H1 (cell line): ENCODE results near the gene ECT2L. TPM values are rescaled to one million over a fixed set of nuclear protein-coding genes. Genes with fewer than 3 reads are reported as not detected.

Experiments used
- CTCF ChIA-PET: fragments of 300-600 bp; sonication (Branson Sonifier 250); formaldehyde crosslinking; loops from one replicate; lab custom pipeline; 2021; ENCODE audit not compliant: partially characterized antibody; lab: Charles Lee
- POLR2A ChIA-PET: fragments of 300-600 bp; sonication (Branson Sonifier 250); formaldehyde crosslinking; loops from one replicate; lab custom pipeline; 2021; ENCODE audit warnings: inconsistent platforms; ENCODE audit not compliant: partially characterized antibody; lab: Charles Lee
- DNase-seq, 2 experiments: peaks; one replicate each; pipeline versions ENCODE4 v3.0.0 to v3.0.0-alpha.2; 2010 to 2022; ENCODE audit warnings: low spot score in 2 of 2, low read depth in 1 of 2, mixed read lengths in 1 of 2
- FAIRE-seq: peaks from 2 replicates; lab custom pipeline; 2011; peaks lifted over from hg19 to GRCh38; lab: Jason Lieb, UNC
- H2AFZ ChIP-seq: 2 replicates; pipeline ENCODE4 v1.8.1; 2012; ENCODE audit warnings: low read length, inconsistent platforms
- H2AK5ac ChIP-seq: 2 replicates; pipeline ENCODE4 v1.6.1; 2013; ENCODE audit warnings: low read depth, low read length
- H2BK120ac ChIP-seq: replicated peaks from 2 replicates; pipeline ENCODE3; 2013; ENCODE audit warnings: low read depth, low read length, inconsistent platforms
- H2BK12ac ChIP-seq: 2 replicates; pipeline ENCODE4 v1.6.1; 2013; ENCODE audit warnings: low read depth, low read length
- H2BK15ac ChIP-seq: 2 replicates; pipeline ENCODE4 v1.6.1; 2013; ENCODE audit warnings: low read length
- H2BK20ac ChIP-seq: 2 replicates; pipeline ENCODE4 v1.6.1; 2013; ENCODE audit warnings: low read length
- H2BK5ac ChIP-seq: 2 replicates; pipeline ENCODE4 v1.6.1; 2013; ENCODE audit warnings: low read depth, low read length
- H3K14ac ChIP-seq: 2 replicates; pipeline ENCODE4 v1.6.1; 2013; ENCODE audit warnings: inconsistent platforms; ENCODE audit not compliant: insufficient read length
- H3K18ac ChIP-seq: 2 replicates; pipeline ENCODE4 v1.6.1; 2013; ENCODE audit warnings: low read length; ENCODE audit errors: extremely low read depth
- H3K23ac ChIP-seq: 2 replicates; pipeline ENCODE4 v1.6.1; 2013; ENCODE audit warnings: inconsistent platforms; ENCODE audit not compliant: insufficient read length
- H3K23me2 ChIP-seq: 2 replicates; pipeline ENCODE4 v1.6.1; 2013; ENCODE audit warnings: low read depth, low read length
- H3K27ac ChIP-seq: 2 replicates; pipeline ENCODE4 v1.6.1; 2011; ENCODE audit warnings: low read depth, low read length, inconsistent platforms
- H3K27me3 ChIP-seq, 4 experiments: replicated peaks in 1 of 4; 1 replicate in 1 of 4; 2 replicates in 3 of 4; pipeline versions ENCODE4 v1.6.1 to v1.8.1; 2011 to 2013; ENCODE audit warnings: low read length in 3 of 4, mild to moderate bottlenecking in 3 of 4, inconsistent platforms in 2 of 4, mixed read lengths in 2 of 4, moderate library complexity in 1 of 4; ENCODE audit not compliant: control insufficient read depth in 3 of 4, insufficient read depth in 3 of 4; ENCODE audit errors: extremely low read depth in 1 of 4
- H3K36me3 ChIP-seq, 4 experiments: 2 replicates each; pipeline versions ENCODE4 v1.6.1 to v1.8.1; 2011 to 2013; ENCODE audit warnings: mild to moderate bottlenecking in 4 of 4, low read length in 3 of 4, moderate library complexity in 2 of 4, control low read depth in 1 of 4, inconsistent platforms in 1 of 4; ENCODE audit not compliant: insufficient read depth in 4 of 4, control insufficient read depth in 2 of 4
- H3K4ac ChIP-seq: replicated peaks from 2 replicates; pipeline ENCODE3; 2013; ENCODE audit warnings: low read length, low read depth, mixed read lengths, inconsistent platforms; ENCODE audit not compliant: insufficient read length
- H3K4me1 ChIP-seq, 4 experiments: replicated peaks in 1 of 4; 1 replicate in 1 of 4; 2 replicates in 3 of 4; pipeline versions ENCODE4 v1.6.1 to v1.8.1; 2011 to 2013; ENCODE audit warnings: low read length in 3 of 4, inconsistent platforms in 2 of 4, mixed read lengths in 1 of 4; ENCODE audit not compliant: insufficient read depth in 4 of 4, control insufficient read depth in 3 of 4
- H3K4me2 ChIP-seq, 2 experiments: 2 replicates each; pipeline versions ENCODE4 v1.6.1 to v1.8.1; 2011 to 2013; ENCODE audit warnings: low read depth in 2 of 2, low read length in 2 of 2, control low read depth in 1 of 2, inconsistent platforms in 1 of 2, mild to moderate bottlenecking in 1 of 2; ENCODE audit not compliant: insufficient read depth in 1 of 2
- H3K4me3 ChIP-seq, 4 experiments: fragments of 200-600, 300-600 bp in 1 of 4; sonication (generic), shearing (Covaris generic), sonication (Bioruptor Twin) in 1 of 4; 2 replicates each; pipeline versions ENCODE4 v1.5.1 to v1.8.1; 2011 to 2016; ENCODE audit warnings: low read length in 4 of 4, low read depth in 3 of 4, control low read depth in 2 of 4, inconsistent platforms in 2 of 4, mild to moderate bottlenecking in 2 of 4, mixed read lengths in 1 of 4, moderate library complexity in 1 of 4; ENCODE audit not compliant: insufficient read depth in 2 of 4; ENCODE audit errors: extremely low read depth in 1 of 4
- H3K56ac ChIP-seq: replicated peaks from 2 replicates; pipeline ENCODE3; 2013; ENCODE audit warnings: low read depth, mild to moderate bottlenecking, mixed read lengths, low read length, inconsistent platforms; ENCODE audit not compliant: insufficient read length
- H3K79me1 ChIP-seq: 2 replicates; pipeline ENCODE4 v1.6.1; 2013; ENCODE audit warnings: low read depth, low read length, control low read depth
- H3K79me2 ChIP-seq, 2 experiments: 2 replicates each; pipeline versions ENCODE4 v1.6.1 to v1.8.1; 2012 to 2013; ENCODE audit warnings: low read length in 2 of 2, mild to moderate bottlenecking in 2 of 2, inconsistent platforms in 1 of 2; ENCODE audit not compliant: insufficient read depth in 2 of 2, control insufficient read depth in 1 of 2
- H3K9ac ChIP-seq, 4 experiments: replicated peaks in 1 of 4; 1 replicate in 1 of 4; 2 replicates in 3 of 4; pipeline versions ENCODE4 v1.6.1 to v1.8.1; 2011 to 2013; ENCODE audit warnings: low read depth in 3 of 4, low read length in 3 of 4, control low read depth in 2 of 4, mild to moderate bottlenecking in 2 of 4, moderate library complexity in 2 of 4, inconsistent platforms in 1 of 4; ENCODE audit errors: extremely low read depth in 1 of 4
- H3K9me3 ChIP-seq, 2 experiments: 2 replicates each; pipeline versions ENCODE4 v1.6.1 to v1.8.1; 2012 to 2013; ENCODE audit warnings: mild to moderate bottlenecking in 2 of 2, moderate library complexity in 2 of 2, control low read depth in 1 of 2, inconsistent platforms in 1 of 2, low read depth in 1 of 2, low read length in 1 of 2, mixed read lengths in 1 of 2; ENCODE audit not compliant: insufficient read depth in 2 of 2
- H4K20me1 ChIP-seq, 2 experiments: replicated peaks in 1 of 2; 2 replicates each; pipeline versions ENCODE3 to v1.8.1; 2011 to 2013; ENCODE audit warnings: inconsistent platforms in 2 of 2, low read length in 2 of 2, mild to moderate bottlenecking in 1 of 2; ENCODE audit not compliant: insufficient read depth in 2 of 2, control insufficient read depth in 1 of 2
- H4K5ac ChIP-seq: 2 replicates; pipeline ENCODE4 v1.6.1; 2013; ENCODE audit warnings: low read length, low read depth, mixed read lengths, inconsistent platforms; ENCODE audit not compliant: insufficient read length
- H4K8ac ChIP-seq: 2 replicates; pipeline ENCODE4 v1.8.0; 2013; ENCODE audit warnings: mild to moderate bottlenecking, moderate library complexity, low read length, inconsistent platforms; ENCODE audit not compliant: insufficient read depth; ENCODE audit errors: extremely low read depth
- H4K91ac ChIP-seq: replicated peaks from 2 replicates; pipeline ENCODE3; 2013; ENCODE audit warnings: low read length, mixed read lengths, inconsistent platforms; ENCODE audit not compliant: insufficient read length
- RAD21 ChIP-seq, 2 experiments: IDR thresholded peaks in 1 of 2; conservative IDR thresholded peaks in 1 of 2; 2 replicates each; pipeline ENCODE4 v1.6.1; 2011; ENCODE audit warnings: low read depth in 2 of 2, low read length in 2 of 2, improper control_type of control experiment in 1 of 2, inconsistent platforms in 1 of 2, mild to moderate bottlenecking in 1 of 2, moderate library complexity in 1 of 2
- SP2 ChIP-seq: IDR thresholded peaks from 2 replicates; pipeline ENCODE4 v1.6.1; 2012; ENCODE audit warnings: mild to moderate bottlenecking, low read length, inconsistent platforms
- WGBS, 2 experiments: shearing (Covaris generic) in 1 of 2; methylation state at CpG; one replicate each; pipeline versions ENCODE4 v1.1.6 to v1.1.7; 2013 to 2015; ENCODE audit warnings: low lambda C conversion rate in 2 of 2, mixed read lengths in 2 of 2, inconsistent platforms in 1 of 2, low coverage in 1 of 2, missing lambda C conversion rate in 1 of 2; ENCODE audit not compliant: insufficient replicate concordance in 2 of 2, insufficient coverage in 1 of 2, insufficient read length in 1 of 2; ENCODE audit errors: extremely low coverage in 1 of 2, missing lambda C conversion rate in 1 of 2; 5-methylcytosine and 5-hydroxymethylcytosine counted together
- polyA plus RNA-seq, 7 experiments: library from polyadenylated mRNA; depleted of rRNA in 3 of 7; stranded (reverse) in 5 of 7; unstranded in 2 of 7; fragments of >200 nt in 5 of 7; fragments of 200-250 nt in 2 of 7; gene quantifications; 1 replicate in 5 of 7; 2 replicates in 1 of 7; 4 replicates in 1 of 7; pipeline versions ENCODE4 v1.2.1 to v1.2.3, GENCODE V29; 2011 to 2013; ENCODE audit warnings: missing spikeins in 2 of 7, mixed read lengths in 2 of 7
- total RNA-seq: library from RNA; stranded (reverse); fragmentation: NEBNext Ultra II Directional; extraction: Animal tissue kit (Norgen Biotek cat#: 25700); gene quantifications from 2 replicates; pipeline ENCODE4 v1.2.1, GENCODE V29; 2021
- TF ChIP-seq, protein P1 (sequence below), 3 experiments: IDR thresholded peaks; 1 replicate in 2 of 3; 2 replicates in 1 of 3; pipeline versions ENCODE4 v1.5.1 to v1.6.1; 2011; ENCODE audit warnings: low read length in 3 of 3, mild to moderate bottlenecking in 3 of 3, inconsistent platforms in 2 of 3, low read depth in 1 of 3, moderate library complexity in 1 of 3; ENCODE audit not compliant: insufficient read depth in 1 of 3; ENCODE audit errors: control extremely low read depth in 1 of 3

Gene ECT2L
- total and polyA plus RNA-seq, 2 of the 8 experiments (the other 6 are each of a cell fraction or from before 2014, with no cell fraction given): not detected

DNA sequence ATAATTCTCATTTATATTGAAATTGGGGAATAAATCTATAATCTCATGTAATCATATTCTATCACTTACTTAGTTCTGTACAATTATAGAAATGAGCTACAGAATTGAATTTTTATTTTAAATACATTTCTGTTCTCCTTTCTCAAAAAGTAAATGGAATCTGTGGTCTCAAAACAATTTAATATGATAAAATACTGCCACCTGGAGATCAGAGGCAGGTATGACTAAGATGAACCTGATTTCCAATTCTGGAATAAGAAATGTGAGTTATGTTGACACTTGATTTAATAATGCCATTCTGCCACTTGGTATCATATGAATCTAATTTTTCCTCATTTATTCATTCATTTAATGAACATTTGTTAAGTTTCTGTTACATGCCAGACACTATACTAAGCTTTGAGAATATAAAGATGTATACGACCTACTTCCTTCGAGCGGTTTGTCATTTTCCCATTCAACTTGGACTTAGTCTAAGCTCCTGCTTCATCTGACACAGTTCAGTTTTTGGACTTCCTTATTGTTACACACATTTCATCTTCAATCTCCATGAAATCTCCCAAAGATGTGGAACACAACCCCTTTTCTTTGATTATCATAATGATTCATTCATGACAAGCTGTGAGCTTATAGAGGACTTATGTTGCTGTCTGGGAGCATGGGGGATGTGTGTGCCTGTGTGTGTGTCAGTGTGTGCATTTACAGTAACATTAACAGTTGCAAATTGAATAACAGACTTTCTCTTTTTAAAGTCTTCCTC is 29.8 kb upstream of the ECT2L start:
- no peaks in the 10 kb centered on the region for H3K9me3 ChIP-seq
- no peaks in the 10 kb centered on the region for H3K79me2 ChIP-seq
- H3K23ac ChIP-seq: no peak overlapping the region
- H2BK15ac ChIP-seq: no peak overlapping the region
- peak overlapping the region; percentile 85 for H3K4ac ChIP-seq
- H2BK12ac ChIP-seq: no peak overlapping the region
- H4K91ac ChIP-seq: no peak overlapping the region
- H3K14ac ChIP-seq: no peak overlapping the region
- H4K5ac ChIP-seq: no peak overlapping the region
- TF ChIP-seq, protein P1, sequence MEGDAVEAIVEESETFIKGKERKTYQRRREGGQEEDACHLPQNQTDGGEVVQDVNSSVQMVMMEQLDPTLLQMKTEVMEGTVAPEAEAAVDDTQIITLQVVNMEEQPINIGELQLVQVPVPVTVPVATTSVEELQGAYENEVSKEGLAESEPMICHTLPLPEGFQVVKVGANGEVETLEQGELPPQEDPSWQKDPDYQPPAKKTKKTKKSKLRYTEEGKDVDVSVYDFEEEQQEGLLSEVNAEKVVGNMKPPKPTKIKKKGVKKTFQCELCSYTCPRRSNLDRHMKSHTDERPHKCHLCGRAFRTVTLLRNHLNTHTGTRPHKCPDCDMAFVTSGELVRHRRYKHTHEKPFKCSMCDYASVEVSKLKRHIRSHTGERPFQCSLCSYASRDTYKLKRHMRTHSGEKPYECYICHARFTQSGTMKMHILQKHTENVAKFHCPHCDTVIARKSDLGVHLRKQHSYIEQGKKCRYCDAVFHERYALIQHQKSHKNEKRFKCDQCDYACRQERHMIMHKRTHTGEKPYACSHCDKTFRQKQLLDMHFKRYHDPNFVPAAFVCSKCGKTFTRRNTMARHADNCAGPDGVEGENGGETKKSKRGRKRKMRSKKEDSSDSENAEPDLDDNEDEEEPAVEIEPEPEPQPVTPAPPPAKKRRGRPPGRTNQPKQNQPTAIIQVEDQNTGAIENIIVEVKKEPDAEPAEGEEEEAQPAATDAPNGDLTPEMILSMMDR (IDR thresholded peaks at IDR 0.05; ENCODE audit: control extremely low read depth in 1 of 3, insufficient read depth in 1 of 3, low read depth in 1 of 3, low read length in 3 of 3): peak in 2 of 3 experiments; percentile 25 to 43; a peak in 2 of 4 replicates
- TF ChIP-seq RAD21 (IDR thresholded peaks at IDR 0.05 in 1 of 2, conservative IDR thresholded peaks at IDR 0.05 in 1 of 2; ENCODE audit: low read depth in 2 of 2, low read length in 2 of 2) (peak; percentile 55 to 68), SP2 (no peak)
- no peaks in the 10 kb centered on the region for H3K27me3 ChIP-seq
- H3K23me2 ChIP-seq: no peaks in the 10 kb centered on the region
- POLR2A ChIA-PET: interaction anchor here (1.2 kb wide), 1 partner anchor 176 kb away, joined by 3 read pairs; no protein-coding TSS in a partner anchor
- H4K8ac ChIP-seq: no peak overlapping the region
- no peak overlapping the region for H3K18ac ChIP-seq
- CTCF ChIA-PET: interaction anchor here (0.5 to 5.0 kb wide), 34 partner anchors 8 to 650 kb away, joined by 3 to 62 read pairs (median 4); no protein-coding TSS in a partner anchor
- no peak overlapping the region for H3K4me3 ChIP-seq
- WGBS, 2 experiments: 93% methylated on average over 3 of the region's 3 CpGs; no CpG with 5 or more reads in 1 of the 2 experiments
- no peak overlapping the region for H2BK5ac ChIP-seq
- H2AK5ac ChIP-seq: no peak overlapping the region
- H2AFZ ChIP-seq: no peak overlapping the region
- H2BK120ac ChIP-seq: no peak overlapping the region
- no peak overlapping the region for H2BK20ac ChIP-seq
- no peaks in the 10 kb centered on the region for H4K20me1 ChIP-seq
- no peak overlapping the region for H3K56ac ChIP-seq
- FAIRE-seq (peak; percentile 63), DNase-seq (no peak)
- H3K36me3 ChIP-seq: no peaks in the 10 kb centered on the region
- no peak overlapping the region for H3K4me2 ChIP-seq
- no peak overlapping the region for H3K9ac ChIP-seq
- no peaks in the 10 kb centered on the region for H3K4me1 ChIP-seq
- H3K27ac ChIP-seq: no peak overlapping the region
- no peaks in the 10 kb centered on the region for H3K79me1 ChIP-seq
